Stimulated activated CD8-positive, alpha-beta memory T cell treated with anti-CD3 and anti-CD28 coated beads, Interleukin-4, amount 100 ng/mL, for 48 hours (primary cell): ENCODE data around the gene IGSF9B.
A peak's percentile ranks its signal among the peaks of the same experiment; 100 is the strongest.
"Not testable (repeated sequence)": the region's sequence is repeated elsewhere in the genome, so short reads cannot be mapped to it uniquely, and the experiment has no call there.

Experiments used
- DNase-seq: peaks from one replicate; pipeline ENCODE4 v3.0.0-alpha.2; 2020

The IGSF9B gene

GRCh38 chr11:133956650-133957633, at the start of gene IGSF9B:
IGSF9B (minus strand) TSS chr11:133956968; CDS start chr11:133956754, 214 bp downstream.
- peak; percentile 94 for DNase-seq

- no peak for DNase-seq
Measured at GRCh38 chr11:134004496-134005172, 47.9 kb upstream of the IGSF9B start.

GRCh38 chr11:134003792-134004495, 47.2 kb upstream of the IGSF9B start:
- DNase-seq = no peak

- not testable (repeated sequence) for DNase-seq
Measured at GRCh38 chr11:134002819-134003218, 46.1 kb upstream of the IGSF9B start.

- DNase-seq = not testable (repeated sequence)
Measured at GRCh38 chr11:134002338-134002737, 45.6 kb upstream of the IGSF9B start.

- DNase-seq = no peak
Measured at GRCh38 chr11:134001596-134001995, 44.8 kb upstream of the IGSF9B start.

GRCh38 chr11:134001088-134001487, 44.3 kb upstream of the IGSF9B start:
- no peak for DNase-seq

GRCh38 chr11:133999355-133999754, 42.6 kb upstream of the IGSF9B start:
- no peak for DNase-seq

- DNase-seq = no peak
Measured at GRCh38 chr11:133997554-133997953, 40.8 kb upstream of the IGSF9B start.

GRCh38 chr11:133996671-133997070, 39.9 kb upstream of the IGSF9B start:
- no peak for DNase-seq

GRCh38 chr11:133995066-133995465, 38.3 kb upstream of the IGSF9B start:
- no peak for DNase-seq

GRCh38 chr11:133993921-133994320, 37.2 kb upstream of the IGSF9B start:
- no peak for DNase-seq

GRCh38 chr11:133993107-133993506, 36.3 kb upstream of the IGSF9B start:
- DNase-seq = no peak

GRCh38 chr11:133992121-133992520, 35.4 kb upstream of the IGSF9B start:
- no peak for DNase-seq

GRCh38 chr11:133991101-133991500, 34.3 kb upstream of the IGSF9B start:
- no peak for DNase-seq

- DNase-seq = no peak
Measured at GRCh38 chr11:133990501-133990900, 33.7 kb upstream of the IGSF9B start.

- DNase-seq = no peak
Measured at GRCh38 chr11:133988686-133989410, 32.1 kb upstream of the IGSF9B start.

- DNase-seq = no peak
Measured at GRCh38 chr11:133987171-133987570, 30.4 kb upstream of the IGSF9B start.

- no peak for DNase-seq
Measured at GRCh38 chr11:133985981-133986944, 29.5 kb upstream of the IGSF9B start.

GRCh38 chr11:133984828-133985227, 28.1 kb upstream of the IGSF9B start:
- no peak for DNase-seq

GRCh38 chr11:133983660-133984316, 27.0 kb upstream of the IGSF9B start:
- no peak for DNase-seq
